ENCODE measurements around the gene FAM107A.

Gene FAM107A, protein sequence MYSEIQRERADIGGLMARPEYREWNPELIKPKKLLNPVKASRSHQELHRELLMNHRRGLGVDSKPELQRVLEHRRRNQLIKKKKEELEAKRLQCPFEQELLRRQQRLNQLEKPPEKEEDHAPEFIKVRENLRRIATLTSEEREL

DNA sequence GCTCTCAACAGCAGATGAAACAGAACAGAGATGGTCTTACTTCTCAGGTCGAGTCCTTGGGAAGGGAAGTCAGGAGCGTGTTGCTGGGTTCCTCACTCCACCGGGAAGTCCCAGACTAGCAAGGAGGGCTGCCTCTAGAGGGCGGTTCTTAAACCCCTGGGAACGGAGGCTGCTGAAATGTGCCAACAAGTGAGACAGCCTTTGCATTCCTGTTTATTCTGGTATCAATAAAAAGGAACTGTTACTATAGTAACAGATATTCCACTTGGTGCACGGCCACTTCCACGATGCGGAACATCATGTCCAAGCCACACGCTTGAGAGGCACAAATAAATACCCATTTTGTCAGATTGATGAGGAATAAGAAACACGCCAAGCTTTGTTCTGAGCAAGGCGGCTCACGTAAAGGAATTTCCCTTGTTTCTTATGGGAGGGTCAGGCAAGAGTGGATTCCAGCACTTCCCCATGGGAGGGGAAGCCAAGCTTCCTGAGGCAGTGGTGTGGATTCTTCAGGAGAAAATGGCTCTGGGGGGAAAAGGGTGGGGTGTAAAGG is at the start of gene FAM107A:
Gene FAM107A, minus strand, starts transcription at position 123 of the 553 bp plus-strand sequence. CDS start 7,531 bp downstream, outside the sequence.
- no peaks in the 10 kb centered on the region for H4K20me1 ChIP-seq
- no peak within 1 kb of the TSS for H3K4me3 ChIP-seq
- H3K4me2 ChIP-seq = no peak within 1 kb of the TSS
- no peak for TF ChIP-seq Cebpa-rat (IDR thresholded peaks at IDR 0.05)
- H3K27me3 ChIP-seq = no peaks in the 10 kb centered on the region
- no peak within 1 kb of the TSS for H3K27ac ChIP-seq
- no peaks in the 10 kb centered on the region for H3K9me3 ChIP-seq
- H3K36me3 ChIP-seq = no peaks in the 10 kb centered on the region
- H3K9ac ChIP-seq = no peak within 1 kb of the TSS
- H3K4me1 ChIP-seq = peaks cover 20% of the 10 kb centered on the region

DNA sequence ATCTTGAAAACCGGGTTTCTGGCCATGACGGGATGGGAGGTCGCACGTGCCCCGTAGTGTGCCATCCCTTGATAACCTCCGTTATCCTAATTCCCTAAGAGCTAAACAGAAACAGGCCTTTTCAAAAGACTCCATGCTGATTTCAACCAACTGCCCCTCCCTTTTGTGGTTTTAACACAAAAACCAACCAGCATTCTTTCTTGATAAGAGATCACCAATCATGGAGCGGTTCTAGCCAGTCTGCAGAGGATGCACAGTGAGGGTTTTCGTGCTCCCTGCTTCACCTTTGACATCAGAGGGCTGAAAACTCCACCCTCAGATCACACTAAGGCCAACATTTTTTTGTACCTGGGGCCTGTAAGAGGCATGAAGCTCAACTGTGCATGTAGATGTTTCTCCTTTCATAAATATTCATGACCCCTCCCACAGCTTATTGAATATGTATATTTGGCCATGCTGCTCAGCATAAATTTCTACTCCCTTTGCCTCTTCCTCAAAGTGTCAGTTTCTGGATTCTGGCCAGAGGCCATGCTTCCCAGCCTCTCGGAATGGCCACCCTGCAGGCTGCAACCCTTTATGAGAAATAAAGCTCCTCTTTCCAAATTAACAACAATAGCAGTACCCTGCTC is 48.1 kb upstream of the FAM107A start:
- Histone ChIP-seq H4K20me1 (no peaks in the 10 kb centered on the region), H3K4me3 (no peak overlapping the region), H3K4me1 (no peaks in the 10 kb centered on the region), H3K4me2 (no peak overlapping the region), H3K27ac (no peak overlapping the region), H3K9me3 (no peaks in the 10 kb centered on the region), H3K9ac (no peak overlapping the region), H3K27me3 (no peaks in the 10 kb centered on the region), H3K36me3 (no peaks in the 10 kb centered on the region)
- TF ChIP-seq Cebpa-rat (IDR thresholded peaks at IDR 0.05) = no peak

DNA sequence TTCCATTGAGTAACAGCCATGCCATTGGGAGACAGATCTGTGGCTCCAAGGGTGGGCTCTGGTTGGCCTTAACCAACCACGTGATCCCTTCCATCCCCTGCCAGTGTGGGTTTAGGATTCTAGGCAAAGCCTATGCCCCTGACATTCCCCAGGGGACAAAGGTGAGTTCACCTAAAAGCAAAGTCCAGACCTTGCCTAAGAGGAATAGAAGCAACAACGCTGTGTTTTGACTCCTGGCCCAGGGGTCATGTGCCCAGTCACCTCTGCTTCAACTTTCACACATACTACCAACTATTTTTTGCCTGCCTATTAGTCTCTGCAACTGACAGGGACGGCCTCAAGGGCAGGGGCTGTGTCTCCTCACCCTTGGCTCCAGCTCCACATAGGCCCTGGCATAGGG is 47.4 kb upstream of the FAM107A start:
- Histone ChIP-seq H3K36me3 (no peaks in the 10 kb centered on the region), H4K20me1 (no peaks in the 10 kb centered on the region), H3K4me3 (no peak overlapping the region), H3K9me3 (no peaks in the 10 kb centered on the region), H3K27ac (no peak overlapping the region), H3K27me3 (no peaks in the 10 kb centered on the region), H3K4me1 (no peaks in the 10 kb centered on the region), H3K9ac (no peak overlapping the region), H3K4me2 (no peak overlapping the region)
- TF ChIP-seq Cebpa-rat (IDR thresholded peaks at IDR 0.05) = no peak

DNA sequence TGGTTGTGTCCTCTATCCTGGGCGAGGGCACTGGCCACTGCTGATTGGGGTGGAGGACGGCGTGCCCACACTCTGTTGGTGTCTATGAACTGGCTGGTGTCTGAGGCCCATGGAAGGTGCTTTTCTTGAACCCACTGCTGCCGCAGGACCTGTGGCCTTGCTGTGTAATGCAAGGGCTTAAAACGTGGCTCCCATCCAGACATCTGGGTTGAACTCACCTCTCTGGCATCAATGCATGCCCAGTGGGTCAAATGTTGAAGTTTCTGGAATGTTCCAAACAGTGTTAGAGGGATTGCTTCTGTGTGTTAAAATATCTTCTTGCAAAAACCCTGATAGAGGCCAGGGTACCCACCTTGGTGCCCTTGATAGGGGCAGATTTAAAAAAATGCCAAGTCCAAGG is 46.8 kb upstream of the FAM107A start:
- Histone ChIP-seq H4K20me1 (no peaks in the 10 kb centered on the region), H3K9me3 (no peaks in the 10 kb centered on the region), H3K9ac (no peak overlapping the region), H3K4me2 (no peak overlapping the region), H3K27me3 (no peaks in the 10 kb centered on the region), H3K4me3 (no peak overlapping the region), H3K4me1 (no peaks in the 10 kb centered on the region), H3K36me3 (no peaks in the 10 kb centered on the region), H3K27ac (no peak overlapping the region)
- no peak for TF ChIP-seq Cebpa-rat (IDR thresholded peaks at IDR 0.05)

DNA sequence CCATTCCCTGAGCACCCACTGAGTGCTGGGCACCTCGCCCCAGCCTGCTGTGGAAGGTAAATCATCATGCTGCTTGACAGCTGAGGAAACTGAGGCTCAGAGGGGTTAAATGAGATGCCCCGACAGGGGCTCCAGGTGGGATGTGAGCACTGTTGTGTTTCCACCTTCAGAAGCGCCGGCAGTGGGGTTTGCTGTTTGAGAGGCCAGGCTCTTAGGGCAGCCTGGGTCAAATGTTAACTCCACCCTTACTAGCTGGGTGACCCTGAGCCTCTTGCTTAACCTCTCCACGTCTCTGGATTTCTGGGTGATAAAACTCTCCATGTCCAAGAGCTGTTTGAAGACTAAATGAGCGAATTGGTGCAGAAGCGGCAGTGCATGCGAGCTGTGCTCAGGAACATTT is 46.3 kb upstream of the FAM107A start:
- Histone ChIP-seq H3K4me3 (no peak overlapping the region), H4K20me1 (no peaks in the 10 kb centered on the region), H3K9me3 (no peaks in the 10 kb centered on the region), H3K9ac (no peak overlapping the region), H3K4me1 (no peaks in the 10 kb centered on the region), H3K36me3 (no peaks in the 10 kb centered on the region), H3K27me3 (no peaks in the 10 kb centered on the region), H3K27ac (no peak overlapping the region), H3K4me2 (no peak overlapping the region)
- no peak for TF ChIP-seq Cebpa-rat (IDR thresholded peaks at IDR 0.05)

DNA sequence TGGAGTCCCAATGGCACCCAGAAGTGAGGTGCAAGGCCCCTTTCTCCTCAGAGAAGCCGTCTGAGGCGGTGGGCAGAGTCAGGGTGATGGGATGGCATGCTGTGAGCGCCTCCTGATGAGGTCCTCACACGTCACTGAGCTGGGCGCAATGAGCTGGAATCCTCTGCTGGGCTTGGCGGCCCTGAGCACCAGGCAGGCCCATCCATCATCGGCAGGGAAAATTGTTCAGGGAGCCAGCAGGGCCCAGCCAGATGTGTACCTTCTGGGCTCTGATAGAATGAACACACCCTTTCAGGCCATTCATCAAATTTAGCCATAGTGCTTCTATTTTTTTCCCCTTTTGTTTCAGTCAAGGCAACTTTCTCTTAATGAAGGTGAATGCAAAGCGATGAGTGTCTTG is 45.7 kb upstream of the FAM107A start:
- Histone ChIP-seq H3K27ac (no peak overlapping the region), H3K36me3 (no peaks in the 10 kb centered on the region), H3K4me1 (no peaks in the 10 kb centered on the region), H3K27me3 (no peaks in the 10 kb centered on the region), H4K20me1 (no peaks in the 10 kb centered on the region), H3K9ac (no peak overlapping the region), H3K9me3 (no peaks in the 10 kb centered on the region), H3K4me3 (no peak overlapping the region), H3K4me2 (no peak overlapping the region)
- TF ChIP-seq Cebpa-rat (IDR thresholded peaks at IDR 0.05) = no peak

DNA sequence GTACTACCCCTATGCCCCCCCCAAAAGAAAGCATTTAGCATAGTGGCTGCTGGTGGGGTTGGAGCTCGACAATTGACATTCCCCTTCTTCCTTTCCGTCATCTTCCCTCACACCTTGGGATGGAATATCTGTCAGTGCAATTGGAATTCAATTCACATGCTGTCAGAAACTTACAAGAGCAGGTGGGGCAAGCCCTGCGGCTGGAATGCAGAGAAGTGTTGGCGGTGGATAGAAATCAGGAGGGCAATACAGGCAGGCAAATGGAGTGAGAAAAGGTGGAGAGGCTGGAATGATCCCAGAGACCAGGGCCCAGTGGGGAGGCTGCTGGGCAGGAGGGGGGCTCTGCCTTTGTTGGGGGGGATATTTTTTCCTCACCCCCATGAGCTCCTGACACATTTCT is 45.2 kb upstream of the FAM107A start:
- no peak overlapping the region for H3K4me3 ChIP-seq
- no peak overlapping the region for H3K4me2 ChIP-seq
- H3K36me3 ChIP-seq = no peaks in the 10 kb centered on the region
- H3K27ac ChIP-seq = no peak overlapping the region
- H3K27me3 ChIP-seq = no peaks in the 10 kb centered on the region
- no peaks in the 10 kb centered on the region for H3K4me1 ChIP-seq
- no peaks in the 10 kb centered on the region for H3K9me3 ChIP-seq
- no peak overlapping the region for H3K9ac ChIP-seq
- TF ChIP-seq Cebpa-rat (IDR thresholded peaks at IDR 0.05) = no peak
- H4K20me1 ChIP-seq = no peaks in the 10 kb centered on the region

DNA sequence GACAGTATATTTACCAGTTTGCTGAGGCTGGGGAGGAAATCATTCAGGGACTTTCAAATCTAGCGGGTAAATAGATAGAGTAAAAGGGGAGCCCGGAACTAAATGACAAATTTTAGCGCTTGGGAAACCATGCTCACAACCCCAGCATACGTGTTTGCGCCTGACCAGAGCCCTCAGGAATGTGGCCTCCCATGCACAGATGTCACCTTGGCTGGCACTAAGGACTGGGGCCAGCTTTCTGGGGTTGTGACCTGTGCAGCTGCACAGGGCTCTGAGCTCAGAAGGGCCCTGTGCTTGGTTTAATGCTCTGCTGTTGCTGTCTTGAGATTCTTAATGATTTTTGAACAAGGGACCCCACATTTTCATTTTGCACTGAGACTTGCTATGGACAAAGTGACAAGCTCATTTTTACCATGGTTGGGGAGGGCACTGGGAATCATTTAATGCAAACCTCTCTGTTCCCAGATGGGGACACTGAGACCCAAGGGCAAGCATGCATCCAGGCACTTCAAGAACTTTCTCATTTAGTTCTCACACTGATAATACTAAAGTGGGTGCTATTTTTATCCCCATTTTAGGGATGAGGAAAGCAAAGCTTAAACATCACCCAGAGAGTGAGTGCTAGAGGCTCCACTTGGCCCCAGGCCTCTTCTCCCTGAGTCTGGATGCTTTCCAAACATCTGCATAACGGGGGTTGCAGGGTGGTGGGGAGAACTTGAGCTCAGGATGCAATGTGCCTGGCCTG is 44.1 kb upstream of the FAM107A start:
- no peaks in the 10 kb centered on the region for H3K4me1 ChIP-seq
- no peak overlapping the region for H3K4me2 ChIP-seq
- H3K27me3 ChIP-seq = no peaks in the 10 kb centered on the region
- no peak overlapping the region for H3K9ac ChIP-seq
- H3K36me3 ChIP-seq = no peaks in the 10 kb centered on the region
- no peaks in the 10 kb centered on the region for H3K9me3 ChIP-seq
- H3K4me3 ChIP-seq = no peak overlapping the region
- TF ChIP-seq Cebpa-rat (IDR thresholded peaks at IDR 0.05) = no peak
- H3K27ac ChIP-seq = no peak overlapping the region
- no peaks in the 10 kb centered on the region for H4K20me1 ChIP-seq

DNA sequence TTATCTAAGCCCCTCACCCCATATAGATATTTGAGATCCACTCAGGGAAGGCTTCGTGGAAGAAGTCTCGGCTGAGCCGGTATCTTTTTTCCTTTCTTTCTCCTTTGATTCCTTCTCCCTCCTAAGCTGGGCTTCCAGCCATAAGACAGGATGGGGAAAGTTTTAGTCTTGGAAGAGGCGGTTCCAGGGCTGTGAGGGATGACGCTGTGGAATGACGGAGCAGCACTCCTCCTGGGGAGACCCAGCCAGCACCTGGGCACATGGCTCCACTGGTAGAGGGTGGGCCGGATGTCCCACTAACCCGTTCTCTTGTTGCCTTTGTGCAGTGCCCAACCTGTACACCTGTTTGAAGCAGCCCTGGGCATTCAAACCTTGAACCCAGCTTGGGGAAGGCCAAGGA is 43.2 kb upstream of the FAM107A start:
- H3K4me3 ChIP-seq = no peak overlapping the region
- no peak overlapping the region for H3K27ac ChIP-seq
- no peaks in the 10 kb centered on the region for H3K9me3 ChIP-seq
- TF ChIP-seq Cebpa-rat (IDR thresholded peaks at IDR 0.05) = no peak
- no peaks in the 10 kb centered on the region for H3K27me3 ChIP-seq
- no peaks in the 10 kb centered on the region for H3K4me1 ChIP-seq
- H3K9ac ChIP-seq = no peak overlapping the region
- H4K20me1 ChIP-seq = no peaks in the 10 kb centered on the region
- H3K36me3 ChIP-seq = no peaks in the 10 kb centered on the region
- H3K4me2 ChIP-seq = no peak overlapping the region

DNA sequence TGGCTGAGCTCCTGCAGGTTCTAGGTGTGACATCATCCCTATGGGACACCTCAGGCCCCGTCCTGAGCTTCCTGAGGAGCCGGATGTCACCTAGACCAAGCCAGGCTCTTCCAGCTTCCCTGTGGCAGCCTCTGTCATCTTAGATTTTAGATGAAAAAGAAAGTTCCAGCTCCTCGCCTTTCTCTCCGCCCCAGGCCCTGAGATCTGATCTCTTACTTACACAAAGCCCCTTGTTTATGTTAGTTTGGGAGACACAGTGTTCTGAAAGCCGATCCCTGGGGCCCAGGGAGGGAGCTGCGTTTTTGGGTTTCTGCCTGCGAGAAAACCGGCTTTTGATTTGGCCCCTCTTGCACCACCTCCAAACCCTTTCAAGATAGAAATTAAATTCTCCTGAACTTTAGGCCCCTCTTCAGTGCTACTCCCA is 40.2 kb upstream of the FAM107A start:
- Histone ChIP-seq H3K36me3 (no peaks in the 10 kb centered on the region), H3K4me2 (no peak overlapping the region), H3K9ac (no peak overlapping the region), H3K27me3 (no peaks in the 10 kb centered on the region), H3K9me3 (no peaks in the 10 kb centered on the region), H3K4me3 (no peak overlapping the region), H3K27ac (no peak overlapping the region), H4K20me1 (no peaks in the 10 kb centered on the region), H3K4me1 (no peaks in the 10 kb centered on the region)
- no peak for TF ChIP-seq Cebpa-rat (IDR thresholded peaks at IDR 0.05)
